Caco-2 (cell line): Measurements from ENCODE around the gene PSMD6. TPM values are rescaled to one million over a fixed set of nuclear protein-coding genes. Genes with fewer than 3 reads are reported as not detected.

Experiments
- BruUV-seq: library from RNA; stranded (reverse); fragments of 400-500 nt; replicated peaks from 2 replicates; lab custom pipeline; 2021; lab: Mats Ljungman, UMichigan
- CTCF ChIA-PET: fragments of 300-600 bp; sonication (Branson Sonifier 250); formaldehyde crosslinking; loops from one replicate; lab custom pipeline; 2022; ENCODE audit warnings: antibody characterized with exemption; lab: Charles Lee
- POLR2A ChIA-PET: fragments of 300-600 bp; sonication (Branson Sonifier 250); formaldehyde crosslinking; loops from one replicate; lab custom pipeline; 2022; ENCODE audit warnings: antibody characterized with exemption; lab: Charles Lee
- DNase-seq, 2 experiments: peaks; one replicate each; pipeline versions ENCODE4 v3.0.0 to v3.0.0-alpha.2; 2020 to 2022
- H3K27me3 ChIP-seq: replicated peaks from 2 replicates; pipeline ENCODE4 v1.6.0; 2011; ENCODE audit warnings: low read length; ENCODE audit not compliant: control insufficient read depth, insufficient read depth
- H3K36me3 ChIP-seq: 2 replicates; pipeline ENCODE4 v1.5.1; 2011; ENCODE audit warnings: low read length; ENCODE audit not compliant: control insufficient read depth, insufficient read depth
- H3K4me1 ChIP-seq: fragments of 250-450 bp; sonication (Bioruptor Pico); 2 replicates; pipeline ENCODE4 v1.5.1; 2020; ENCODE audit warnings: mild to moderate bottlenecking
- H3K4me3 ChIP-seq: 2 replicates; pipeline ENCODE4 v1.5.1; 2011; ENCODE audit warnings: low read depth, mild to moderate bottlenecking, control low read depth, low read length
- H3K9me3 ChIP-seq: fragments of 250-450 bp; sonication (Bioruptor Pico); 2 replicates; pipeline ENCODE4 v1.5.1; 2020; ENCODE audit warnings: mild to moderate bottlenecking, moderate library complexity
- H3K27ac Mint-ChIP-seq: one replicate; pipeline ENCODE4 v1.8.0; 2022; ENCODE audit warnings: mixed read lengths; ENCODE audit not compliant: unreplicated experiment
- H3K27me3 Mint-ChIP-seq: one replicate; pipeline ENCODE4 v1.8.0; 2022; ENCODE audit warnings: mixed read lengths; ENCODE audit not compliant: insufficient read depth, unreplicated experiment
- H3K36me3 Mint-ChIP-seq: one replicate; pipeline ENCODE4 v1.8.0; 2022; ENCODE audit warnings: mild to moderate bottlenecking, mixed read lengths; ENCODE audit not compliant: insufficient read depth, unreplicated experiment
- H3K4me1 Mint-ChIP-seq: one replicate; pipeline ENCODE4 v1.8.0; 2022; ENCODE audit warnings: low read depth, mixed read lengths; ENCODE audit not compliant: unreplicated experiment
- H3K4me3 Mint-ChIP-seq: one replicate; pipeline ENCODE4 v1.8.0; 2022; ENCODE audit warnings: mild to moderate bottlenecking, moderate library complexity, mixed read lengths; ENCODE audit not compliant: unreplicated experiment
- H3K9me3 Mint-ChIP-seq: one replicate; pipeline ENCODE4 v1.8.0; 2022; ENCODE audit warnings: mixed read lengths; ENCODE audit not compliant: unreplicated experiment
- CTCF ChIP-seq, 2 experiments: fragments of 200-600 bp in 1 of 2; IDR thresholded peaks; 1 replicate in 1 of 2; 2 replicates in 1 of 2; pipeline versions ENCODE4 v1.5.1 to v1.8.0; 2011 to 2022; ENCODE audit warnings: antibody characterized with exemption in 1 of 2, control low read depth in 1 of 2, inconsistent platforms in 1 of 2, low read depth in 1 of 2, low read length in 1 of 2, mild to moderate bottlenecking in 1 of 2, moderate library complexity in 1 of 2; ENCODE audit not compliant: insufficient read depth in 1 of 2, severe bottlenecking in 1 of 2, unreplicated experiment in 1 of 2
- intact Hi-C: fragments of 100-400 bp; cut with micrococcal nuclease; formaldehyde crosslinking; loops from one replicate; pipeline ENCODE4 v1.10.0; 2022; ENCODE audit not compliant: unreplicated experiment
- total RNA-seq: library from RNA; stranded (reverse); gene quantifications from 2 replicates; pipeline ENCODE4 v1.2.3, GENCODE V29; 2022

PSMD6 gene
- total RNA-seq, 1 experiment from 2014 or later, result 100 TPM

- DNase-seq, result no peak
- Mint-ChIP-seq H3K9me3 (peaks cover 14% of the 10 kb centered on the region), H3K36me3 (no peaks in the 10 kb centered on the region), H3K27ac (no peak overlapping the region), H3K4me3 (no peak overlapping the region), H3K27me3 (no peaks in the 10 kb centered on the region), H3K4me1 (no peaks in the 10 kb centered on the region)
- no peak for TF ChIP-seq CTCF (IDR thresholded peaks at IDR 0.05; ENCODE audit: insufficient read depth in 1 of 2, low read depth in 1 of 2, low read length in 1 of 2, severe bottlenecking in 1 of 2, unreplicated experiment in 1 of 2)
- Histone ChIP-seq H3K27me3 (no peaks in the 10 kb centered on the region), H3K36me3 (no peaks in the 10 kb centered on the region), H3K4me3 (no peak overlapping the region), H3K4me1 (no peaks in the 10 kb centered on the region), H3K9me3 (no peaks in the 10 kb centered on the region)
- POLR2A ChIA-PET, result no interaction called here
- intact Hi-C loops, result loop anchor here (10.0 kb wide), 1 partner anchor 215 kb away; no protein-coding TSS in a partner anchor
- CTCF ChIA-PET, result no interaction called here
- no TSS peak for BruUV-seq
These were observed 16.0 kb upstream of the PSMD6 start for GRCh38 chr3:64039332-64039731.

GRCh38 chr3:64038253-64038767 lies 15.0 kb upstream of the PSMD6 start:
- peaks cover 21% of the 10 kb centered on the region for H3K9me3 Mint-ChIP-seq
- no peak for TF ChIP-seq CTCF (IDR thresholded peaks at IDR 0.05; ENCODE audit: insufficient read depth in 1 of 2, low read depth in 1 of 2, low read length in 1 of 2, severe bottlenecking in 1 of 2, unreplicated experiment in 1 of 2)
- intact Hi-C loops, result loop anchor here (10.0 kb wide), 1 partner anchor 216 kb away; no protein-coding TSS in a partner anchor
- H3K9me3 ChIP-seq, result no peaks in the 10 kb centered on the region
- no peak overlapping the region for H3K4me3 ChIP-seq
- H3K4me1 ChIP-seq, result no peaks in the 10 kb centered on the region
- no peaks in the 10 kb centered on the region for H3K36me3 ChIP-seq
- no peak overlapping the region for H3K4me3 Mint-ChIP-seq
- H3K27me3 ChIP-seq, result no peaks in the 10 kb centered on the region
- DNase-seq, result no peak
- H3K36me3 Mint-ChIP-seq, result no peaks in the 10 kb centered on the region
- ChIA-PET CTCF (no interaction called here), POLR2A (no interaction called here)
- H3K27ac Mint-ChIP-seq, result no peak overlapping the region
- no TSS peak for BruUV-seq
- no peaks in the 10 kb centered on the region for H3K4me1 Mint-ChIP-seq
- no peaks in the 10 kb centered on the region for H3K27me3 Mint-ChIP-seq

GRCh38 chr3:64037084-64037483 lies 13.8 kb upstream of the PSMD6 start:
- Mint-ChIP-seq H3K4me1 (peaks cover 4% of the 10 kb centered on the region), H3K4me3 (no peak overlapping the region), H3K27ac (no peak overlapping the region), H3K9me3 (peaks cover 26% of the 10 kb centered on the region), H3K36me3 (no peaks in the 10 kb centered on the region), H3K27me3 (no peaks in the 10 kb centered on the region)
- no peak for TF ChIP-seq CTCF (IDR thresholded peaks at IDR 0.05; ENCODE audit: insufficient read depth in 1 of 2, low read depth in 1 of 2, low read length in 1 of 2, severe bottlenecking in 1 of 2, unreplicated experiment in 1 of 2)
- Histone ChIP-seq H3K36me3 (no peaks in the 10 kb centered on the region), H3K27me3 (no peaks in the 10 kb centered on the region), H3K4me1 (no peaks in the 10 kb centered on the region), H3K9me3 (no peaks in the 10 kb centered on the region), H3K4me3 (no peak overlapping the region)
- no peak for DNase-seq
- ChIA-PET CTCF (no interaction called here), POLR2A (no interaction called here)
- intact Hi-C loops, result loop anchor here (10.0 kb wide), 1 partner anchor 218 kb away; no protein-coding TSS in a partner anchor
- no TSS peak for BruUV-seq
